ENCODE measurements around the gene CDC14A.

The CDC14A gene

DNA sequence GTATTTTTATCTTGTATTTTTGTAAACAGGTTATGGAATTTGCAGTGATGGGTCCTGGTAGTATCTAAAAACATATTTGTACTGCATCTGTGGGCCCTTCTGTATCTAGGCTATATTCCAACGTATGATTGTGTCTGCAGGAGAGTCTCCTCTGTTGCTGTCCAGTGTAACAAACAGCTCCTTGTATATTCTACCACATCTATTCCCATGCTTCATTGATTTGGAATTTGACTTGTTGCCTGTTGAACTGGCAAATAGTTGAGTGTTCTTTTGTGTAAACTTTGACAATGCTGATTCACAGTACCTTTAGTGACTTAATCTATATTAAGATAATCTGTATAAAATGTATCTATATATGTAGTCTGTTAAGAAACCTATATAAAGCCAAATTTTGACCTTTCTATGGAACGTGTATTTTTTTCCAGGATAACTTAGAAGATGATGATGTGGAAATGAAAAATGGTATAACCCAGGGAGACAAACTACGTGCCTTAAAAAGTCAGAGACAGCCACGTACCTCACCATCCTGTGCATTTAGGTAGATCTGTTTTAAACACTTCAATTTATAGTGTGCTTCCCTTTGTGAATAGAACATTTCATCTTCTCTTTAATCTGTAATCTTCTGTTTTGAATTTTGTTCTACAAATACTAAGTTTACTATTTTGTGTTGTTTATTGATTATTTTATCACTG lies 142.2 kb downstream of the CDC14A start:
- DNase-seq (ENCODE audit: low spot score): no peak

DNA sequence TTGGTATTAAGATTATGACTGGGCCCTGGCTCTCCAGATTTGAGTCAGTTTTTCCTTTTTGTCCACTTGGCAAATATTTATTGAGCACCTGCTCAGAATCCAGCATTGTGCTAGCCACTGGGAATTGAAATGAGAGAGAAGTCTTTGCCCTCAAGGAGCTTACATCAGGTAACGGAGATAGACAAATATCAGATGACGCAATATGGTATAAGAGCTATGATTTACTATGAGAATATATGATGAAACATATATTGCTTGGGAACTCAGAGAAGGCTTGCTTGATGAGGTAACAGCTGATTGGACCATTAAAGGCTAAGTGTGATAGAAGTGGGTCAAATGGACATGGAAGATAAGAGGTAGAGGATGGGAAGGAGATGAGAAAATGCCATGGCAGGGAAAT lies 144.6 kb downstream of the CDC14A start:
- no peak for DNase-seq (ENCODE audit: low spot score)

DNA sequence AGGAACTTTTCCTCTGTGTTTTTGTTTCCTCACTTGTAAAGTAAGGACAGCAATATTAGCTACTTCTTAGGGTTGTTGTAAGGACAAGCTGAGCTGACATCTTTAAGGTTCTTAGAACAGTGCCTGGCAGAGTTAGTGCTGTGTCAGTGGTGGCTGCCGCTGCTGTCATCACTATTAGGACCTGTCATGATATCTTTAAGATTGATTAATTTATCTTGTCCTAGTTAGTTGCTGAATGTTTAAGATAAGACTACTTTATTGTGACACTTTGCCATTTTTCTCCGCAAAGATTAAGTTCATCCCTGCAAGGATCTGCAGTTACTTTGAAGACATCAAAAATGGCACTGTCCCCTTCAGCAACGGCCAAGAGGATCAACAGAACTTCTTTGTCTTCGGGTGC lies 145.5 kb downstream of the CDC14A start:
- no peak for DNase-seq (ENCODE audit: low spot score)

DNA sequence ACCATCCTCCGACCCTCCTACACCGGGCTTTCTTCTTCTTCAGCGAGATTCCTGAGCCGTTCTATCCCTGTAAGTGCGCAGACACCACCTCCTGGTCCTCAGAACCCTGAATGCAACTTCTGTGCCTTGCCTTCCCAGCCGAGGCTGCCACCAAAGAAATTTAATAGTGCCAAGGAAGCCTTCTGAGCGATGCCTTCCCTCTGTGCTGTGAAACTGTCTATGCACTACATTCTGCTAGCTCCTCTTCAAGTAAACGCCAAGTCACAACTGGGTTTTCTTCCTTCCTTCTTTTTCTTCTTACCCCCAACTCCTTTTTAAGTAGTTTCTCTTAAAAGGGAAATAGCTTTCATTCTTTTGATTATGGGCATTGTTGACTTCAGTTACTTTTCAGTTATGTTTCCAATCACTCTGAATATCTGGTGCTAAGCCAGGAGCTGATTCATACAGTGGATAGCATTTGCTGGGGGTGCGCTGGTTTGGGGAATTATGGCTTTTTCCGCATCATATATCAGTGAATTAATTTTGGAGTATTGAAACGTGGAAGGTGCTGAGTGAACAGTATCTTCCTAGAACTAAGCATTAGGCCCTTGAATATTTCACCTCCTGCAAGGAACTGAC lies 147.0 kb downstream of the CDC14A start:
- no peak for DNase-seq (ENCODE audit: low spot score)

DNA sequence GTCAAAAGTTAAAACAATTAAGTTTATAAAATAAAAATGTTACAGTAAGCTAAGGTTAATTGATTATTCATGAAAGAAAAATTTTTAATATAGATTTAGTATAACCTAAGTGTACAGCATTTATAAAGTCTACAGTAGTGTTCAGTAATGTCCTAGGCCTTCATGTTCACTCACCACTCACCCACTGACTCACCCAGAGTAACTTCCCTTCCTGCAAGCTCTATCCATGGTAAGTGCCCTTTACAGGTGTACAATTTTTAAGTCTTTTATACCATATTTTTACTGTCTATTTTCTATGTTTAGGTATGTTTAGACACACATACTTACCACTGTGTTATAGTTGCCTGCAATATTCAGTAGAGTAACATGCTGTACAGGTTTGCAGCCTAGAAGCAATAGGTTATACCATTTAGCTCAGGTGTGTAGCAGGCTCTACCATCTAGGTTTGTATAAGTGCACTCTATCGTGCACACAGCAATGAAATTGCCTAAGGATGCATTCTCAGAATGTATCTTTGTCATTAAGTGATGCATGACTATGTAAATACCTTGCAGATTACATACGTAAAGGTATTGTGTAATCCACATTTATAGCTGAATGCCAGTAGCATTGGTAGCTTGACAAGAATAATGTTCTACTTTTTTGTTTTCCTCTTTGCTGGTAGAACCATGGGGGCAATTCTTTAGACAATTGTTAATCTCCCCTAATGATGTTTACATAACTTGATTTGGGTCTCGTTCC lies 149.9 kb downstream of the CDC14A start:
- DNase-seq (ENCODE audit: low spot score): no peak

DNA sequence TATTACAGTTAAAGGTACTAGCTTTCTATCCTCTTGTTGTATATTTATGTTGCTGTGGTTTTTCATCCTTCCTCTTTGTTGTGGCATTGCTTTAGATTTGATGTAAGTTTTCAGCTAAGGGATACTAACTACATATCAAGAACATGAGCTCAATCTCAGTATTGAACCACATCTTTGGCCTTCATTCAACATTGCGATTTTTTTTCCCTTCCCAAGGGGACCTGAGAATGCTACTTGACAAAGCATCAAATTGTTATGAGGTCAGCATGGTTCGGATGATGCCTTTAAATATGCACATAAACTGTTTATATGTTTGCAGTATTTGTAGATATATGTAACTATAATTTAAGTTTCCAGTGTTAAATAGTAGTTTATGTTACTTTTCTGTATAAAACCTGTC lies 153.9 kb downstream of the CDC14A start:
- no peak for DNase-seq (ENCODE audit: low spot score)

DNA sequence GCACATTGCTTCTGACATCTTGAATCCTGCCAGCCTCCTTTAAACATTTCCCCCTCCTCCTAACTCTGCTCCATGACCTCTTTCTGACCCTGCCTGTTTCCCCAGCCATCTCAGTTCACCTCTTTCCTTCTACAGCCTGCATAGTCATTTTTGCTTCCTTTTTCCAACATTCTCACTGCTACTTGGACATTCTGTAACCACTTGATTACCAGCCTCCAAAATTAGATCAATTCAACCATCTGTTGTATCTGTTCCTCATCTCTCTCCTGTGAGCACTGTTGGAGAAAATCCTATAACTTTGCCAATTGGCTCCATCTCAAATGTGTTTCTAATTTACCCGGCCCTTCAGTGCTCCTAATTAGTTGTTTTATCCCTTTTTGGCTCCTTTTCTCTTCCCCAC lies 158.1 kb downstream of the CDC14A start:
- DNase-seq (ENCODE audit: low spot score): peak; percentile 54

DNA sequence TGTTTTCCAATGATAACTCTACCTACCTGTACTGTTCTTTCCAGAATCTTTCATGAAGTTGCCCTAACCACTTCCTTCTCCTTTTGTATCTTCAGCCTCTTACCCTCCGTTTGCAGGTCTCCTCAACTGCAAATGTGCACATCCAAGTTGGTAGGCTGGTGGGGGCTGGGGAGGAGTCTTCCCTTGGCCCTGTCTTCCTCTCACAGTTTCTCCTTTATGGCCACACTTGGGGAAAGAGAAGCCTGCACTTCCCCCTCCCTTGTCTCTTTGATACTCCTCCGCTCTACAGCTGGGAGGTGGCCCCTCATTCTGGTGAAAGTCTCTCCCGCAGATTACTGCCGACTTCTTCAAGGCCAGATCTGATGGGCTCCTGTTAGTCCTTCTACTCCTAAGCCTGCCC lies 158.8 kb downstream of the CDC14A start:
- no peak for DNase-seq (ENCODE audit: low spot score)

DNA sequence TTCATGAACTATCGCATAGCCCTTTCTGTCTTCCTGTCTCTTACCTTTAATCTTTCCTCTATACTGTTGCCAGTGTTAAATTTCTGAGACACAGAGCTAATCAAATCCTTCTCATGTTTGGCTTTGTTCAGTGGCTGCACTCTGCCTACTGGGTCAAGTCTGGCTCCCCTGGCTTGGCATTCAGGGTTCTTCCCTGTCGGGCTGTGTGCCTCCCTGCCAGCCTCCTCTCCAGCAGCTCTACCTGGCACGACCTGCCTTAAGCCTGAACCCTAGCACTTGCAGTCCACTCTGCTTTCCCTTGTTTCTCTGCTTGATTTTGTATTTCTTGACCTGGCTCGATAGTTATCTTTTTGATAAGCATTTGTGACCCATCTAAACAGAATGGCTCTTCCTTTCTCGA lies 159.5 kb downstream of the CDC14A start:
- peak; percentile 56 for DNase-seq (ENCODE audit: low spot score)

DNA sequence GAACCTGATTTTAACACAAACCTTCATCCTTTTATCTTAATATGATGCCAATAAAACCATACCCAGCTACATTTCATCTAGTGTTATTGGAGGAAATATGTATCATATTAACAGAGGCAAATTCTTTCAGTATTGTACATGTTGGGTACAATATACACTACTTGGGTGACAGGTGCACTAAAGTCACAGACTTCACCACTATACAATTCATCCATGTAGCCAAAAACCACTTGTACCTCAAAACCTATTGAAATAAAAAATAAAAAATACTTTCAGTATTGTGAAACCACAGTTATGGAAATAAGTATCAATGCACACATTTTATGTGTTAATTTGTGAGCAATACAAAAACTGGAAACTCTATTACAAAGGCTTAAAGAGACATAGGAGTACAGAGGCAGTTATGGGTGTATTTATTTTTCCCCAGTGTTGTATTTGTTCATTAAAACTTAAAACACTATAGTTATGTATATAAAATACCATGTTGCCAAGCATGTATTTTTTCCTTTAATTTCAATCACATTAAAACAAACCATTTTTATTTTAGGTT lies 160.6 kb downstream of the CDC14A start:
- no peak for DNase-seq (ENCODE audit: low spot score)

DNA sequence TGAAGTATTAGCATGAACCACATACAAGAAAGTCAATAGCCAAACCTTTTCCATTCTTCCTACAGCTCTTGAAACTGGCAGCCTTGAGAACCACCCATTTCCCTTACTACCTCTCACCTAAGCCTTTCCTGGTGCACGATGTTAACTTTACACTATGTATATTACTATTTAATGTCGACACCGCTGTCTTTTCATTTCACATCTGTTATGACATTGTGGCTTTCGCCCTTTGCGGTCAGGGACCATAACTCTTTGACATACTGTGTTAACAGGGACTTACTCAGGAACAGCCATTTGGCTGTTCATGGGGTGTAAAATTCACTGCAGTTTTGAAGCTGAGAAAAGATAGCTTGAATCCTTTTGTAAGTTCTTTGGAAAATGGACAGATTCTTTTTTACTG lies 164.6 kb downstream of the CDC14A start:
- DNase-seq (ENCODE audit: low spot score): no peak

DNA sequence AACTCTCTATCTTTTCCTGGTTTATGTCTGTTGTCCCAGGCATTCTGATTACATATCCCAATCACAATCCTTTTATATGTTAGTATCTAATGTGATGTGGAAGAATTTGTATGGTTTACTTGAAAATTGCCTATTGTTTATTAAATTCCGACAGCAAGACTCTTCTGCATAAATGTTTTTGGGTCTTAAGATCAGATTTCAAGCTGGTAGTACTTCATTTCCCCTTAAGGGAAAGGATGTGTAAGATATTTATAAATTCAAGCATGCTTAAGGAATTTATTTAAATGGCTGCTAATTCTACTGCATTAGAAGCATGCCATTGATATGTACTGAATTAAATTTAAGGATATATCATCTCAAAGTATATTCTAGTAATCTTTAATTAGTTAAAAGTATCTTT lies 165.2 kb downstream of the CDC14A start:
- no peak for DNase-seq (ENCODE audit: low spot score)

DNA sequence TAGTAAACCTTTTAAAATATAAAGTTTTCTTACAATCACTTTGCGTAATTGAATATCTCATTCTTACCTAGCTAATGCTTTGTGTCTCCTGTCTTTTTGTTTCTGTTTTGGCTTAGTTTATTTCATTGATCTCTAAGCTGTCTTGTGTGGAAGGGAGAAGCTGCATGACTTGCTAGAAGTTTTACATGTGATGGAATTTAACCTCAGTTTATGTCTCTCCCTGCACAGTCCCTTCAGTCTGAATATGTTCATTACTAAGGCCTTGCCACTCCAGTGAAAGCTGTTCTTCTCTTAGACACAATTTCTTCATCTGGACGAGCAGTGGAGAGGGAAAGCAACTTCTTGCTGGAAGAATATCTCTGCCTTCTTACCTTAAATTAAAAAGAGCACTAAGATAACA lies 165.7 kb downstream of the CDC14A start:
- DNase-seq (ENCODE audit: low spot score): no peak

DNA sequence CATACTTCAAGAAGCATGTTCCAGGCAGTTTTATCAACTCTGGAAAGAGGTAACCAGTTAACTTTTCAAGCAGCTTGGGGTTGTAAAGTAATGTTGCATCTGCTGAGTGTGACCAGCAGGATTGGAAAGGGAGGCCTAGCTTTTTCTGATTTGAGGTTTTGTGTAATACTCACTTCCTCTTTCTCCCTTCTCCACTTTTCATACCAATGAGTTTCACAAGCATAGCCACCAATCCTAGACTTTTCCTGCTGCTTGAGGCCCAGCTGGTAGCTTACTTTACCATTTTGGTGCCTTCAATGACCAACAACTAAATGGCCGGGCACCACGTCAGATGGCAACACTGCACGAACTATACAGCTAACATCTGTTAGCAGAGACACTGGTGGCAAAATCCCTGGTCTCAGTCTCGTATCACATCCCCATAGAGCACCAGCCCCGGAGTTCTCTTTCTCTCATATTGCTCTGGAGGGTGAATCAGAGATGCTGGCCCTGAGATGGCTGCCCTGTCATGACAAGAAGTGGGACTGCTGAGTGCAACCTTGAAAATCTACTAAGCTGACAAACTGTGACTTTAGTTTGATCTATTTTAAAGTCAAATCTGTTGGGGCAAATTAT lies 170.8 kb downstream of the CDC14A start:
- no peak for DNase-seq (ENCODE audit: low spot score)

DNA sequence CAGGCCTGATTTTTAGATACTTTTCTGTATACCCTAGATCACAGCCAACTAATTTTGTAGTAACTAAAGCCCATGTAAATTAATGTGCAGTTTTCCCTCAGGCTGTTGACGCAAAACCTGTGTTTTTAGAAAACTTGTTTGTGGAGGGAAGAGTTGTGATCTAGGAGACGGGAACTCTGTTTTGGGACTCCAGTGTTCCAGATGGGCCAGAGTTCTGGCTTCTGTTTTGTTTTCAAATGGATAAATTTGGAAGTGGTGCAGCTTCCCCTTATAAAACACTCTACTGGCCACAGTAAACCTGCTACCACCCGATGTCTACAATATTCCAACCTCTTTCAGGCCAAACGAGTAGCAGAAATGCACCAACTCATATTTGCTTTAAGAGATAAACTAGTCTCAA lies 172.0 kb downstream of the CDC14A start:
- no peak for DNase-seq (ENCODE audit: low spot score)

DNA sequence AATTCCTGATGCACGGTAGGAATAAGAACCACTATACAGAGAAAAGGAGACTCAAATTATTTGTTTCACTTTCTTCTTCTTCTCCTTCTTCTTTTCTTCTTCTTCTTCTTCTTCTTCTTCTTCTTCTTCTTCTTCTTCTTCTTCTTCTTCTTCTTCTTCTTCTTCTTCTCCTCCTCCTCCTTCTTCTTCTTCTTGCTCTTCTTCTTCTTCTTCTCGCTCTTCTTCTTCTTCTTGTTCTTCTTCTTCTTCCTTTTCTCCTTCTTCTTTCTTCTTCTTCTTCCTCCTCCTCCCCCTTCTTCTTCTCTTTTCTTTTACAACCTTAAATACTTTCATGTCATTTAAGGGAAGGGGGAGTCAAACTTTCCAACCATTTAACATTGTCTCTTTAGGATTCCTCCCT lies 174.6 kb downstream of the CDC14A start:
- no peak for DNase-seq (ENCODE audit: low spot score)

DNA sequence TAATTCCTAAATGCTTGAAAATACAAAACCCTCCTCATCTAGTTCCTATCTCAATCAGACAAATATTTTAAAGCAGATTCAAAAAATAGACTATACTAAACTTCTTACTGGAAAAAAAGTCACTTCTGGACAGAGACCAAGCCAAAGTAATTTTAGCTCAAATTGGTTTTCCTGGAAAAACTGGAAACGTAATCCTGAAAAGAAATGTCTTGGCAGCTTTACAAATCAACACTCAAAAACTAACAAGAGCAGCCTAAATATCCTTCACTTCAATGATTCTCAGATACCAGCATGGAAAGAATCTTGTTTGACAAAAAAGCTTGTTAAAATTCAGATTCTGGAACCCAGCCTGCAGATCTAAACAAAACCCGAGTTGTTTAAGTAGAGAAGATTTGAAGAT lies 176.6 kb downstream of the CDC14A start:
- no peak for DNase-seq (ENCODE audit: low spot score)

DNA sequence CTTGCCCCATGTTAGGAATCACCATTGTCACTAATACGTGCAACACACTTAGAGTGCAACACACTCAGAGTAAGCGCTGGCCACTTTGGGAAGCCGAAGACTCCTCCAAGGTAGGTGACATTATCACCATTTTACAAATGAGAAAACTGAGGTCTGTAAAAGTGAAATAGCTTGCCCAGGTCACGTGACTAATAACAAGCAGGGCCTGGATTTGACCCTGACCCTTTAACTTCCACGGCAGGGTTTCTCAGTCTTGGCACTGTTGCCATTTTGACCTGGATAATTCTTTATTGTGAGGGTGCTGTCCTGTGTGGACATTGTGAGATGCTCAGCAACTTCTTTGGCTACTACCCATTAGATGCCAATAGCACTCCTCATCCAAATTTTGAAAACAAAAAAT lies 177.8 kb downstream of the CDC14A start:
- DNase-seq (ENCODE audit: low spot score): no peak

DNA sequence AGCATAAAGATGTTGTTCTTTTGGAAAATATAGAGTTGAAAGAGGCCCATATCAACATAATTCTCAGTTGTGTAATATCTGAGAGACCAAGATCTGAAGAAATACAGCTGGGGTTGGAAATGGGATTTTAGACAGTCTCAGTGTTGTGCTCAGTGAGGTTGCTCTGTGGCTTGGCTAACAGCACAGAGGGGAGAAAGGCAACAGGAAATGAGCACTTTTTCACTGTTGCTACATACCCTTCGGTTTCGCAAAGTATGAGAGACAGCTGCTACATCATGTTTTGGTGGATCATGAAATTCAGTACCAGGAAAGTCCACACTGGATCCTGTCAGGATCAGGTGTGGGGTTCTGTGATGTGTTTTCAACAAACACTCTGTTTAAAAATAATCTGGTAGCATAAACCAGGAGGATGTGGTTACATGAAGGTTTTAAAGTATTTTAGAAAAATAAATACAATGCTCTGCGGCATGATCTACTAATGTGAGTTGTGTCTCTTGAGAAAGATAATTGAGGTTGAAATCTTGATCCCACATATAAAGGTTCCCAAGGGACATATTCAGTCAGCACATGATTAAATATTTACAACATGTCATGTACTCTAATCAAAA lies 178.7 kb downstream of the CDC14A start:
- DNase-seq (ENCODE audit: low spot score): no peak

DNA sequence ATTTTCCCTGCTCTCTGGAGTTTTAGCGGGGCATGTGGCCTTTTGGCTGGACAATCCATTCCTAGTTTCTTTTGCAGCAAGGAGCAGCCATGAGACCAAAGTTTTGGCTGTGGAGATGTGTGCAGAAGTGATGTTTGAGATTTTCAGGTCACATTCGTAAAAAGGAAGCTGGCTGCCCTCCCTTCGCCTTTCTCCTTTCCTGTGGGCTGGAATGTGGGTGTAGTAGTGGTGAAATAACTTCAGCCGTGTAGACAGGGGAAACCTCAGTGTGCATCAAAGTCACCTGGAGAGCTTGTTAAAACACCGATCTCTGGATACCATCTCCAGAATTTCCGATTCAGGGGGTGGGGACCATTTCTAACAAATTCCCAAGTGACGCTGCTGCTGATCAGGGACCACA lies 180.3 kb downstream of the CDC14A start:
- DNase-seq (ENCODE audit: low spot score): no peak

DNA sequence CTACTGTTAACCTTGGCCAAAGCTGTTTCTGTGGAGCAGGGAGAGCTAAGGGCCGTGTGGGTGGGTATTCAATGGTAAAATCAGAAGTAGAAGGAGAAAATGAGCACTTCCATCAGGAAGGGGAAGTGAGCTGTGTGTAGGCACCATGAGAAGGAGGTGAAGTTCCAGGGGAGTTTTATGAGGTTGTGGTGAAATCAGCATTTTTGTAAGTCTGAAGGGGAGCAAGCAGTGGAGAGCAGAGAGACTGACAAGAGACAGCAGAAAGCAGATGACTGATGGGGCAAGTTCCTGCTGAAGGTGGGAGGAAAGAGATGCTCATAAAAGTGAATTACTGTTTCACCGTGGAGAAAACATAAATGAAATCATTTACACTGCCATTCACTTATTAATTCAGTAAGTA lies 183.0 kb downstream of the CDC14A start:
- DNase-seq (ENCODE audit: low spot score): no peak

DNA sequence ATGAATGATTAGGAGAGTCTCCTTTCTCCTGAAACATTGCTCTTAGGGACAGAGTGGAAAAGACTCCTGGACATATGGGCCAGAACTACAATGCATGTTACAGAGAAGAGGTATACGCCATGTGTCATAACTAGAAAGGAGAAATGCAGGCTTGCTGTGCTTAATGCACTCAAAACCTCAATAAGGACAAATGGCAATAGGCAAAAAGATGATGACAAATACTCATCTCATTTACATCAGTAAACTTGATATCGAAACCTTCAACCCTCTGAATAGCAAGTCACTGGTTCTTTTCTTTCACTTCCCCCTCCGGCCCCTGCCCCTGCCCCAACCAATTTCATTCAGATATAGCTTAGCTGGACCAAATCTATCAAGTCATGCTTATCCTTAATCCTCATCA lies 183.7 kb downstream of the CDC14A start:
- DNase-seq (ENCODE audit: low spot score): no peak

Data from cerebellar cortex (tissue), 1 donor.